H9 (cell line): ENCODE data around the gene PRKAG2. TPM values are rescaled to one million over a fixed set of nuclear protein-coding genes. Genes with fewer than 3 reads are reported as not detected.

ENCODE experiments used
- DNase-seq: peaks from one replicate; pipeline ENCODE4 v3.0.0-alpha.2; 2017
- H2AFZ ChIP-seq: one replicate; pipeline ENCODE4 v1.6.1; 2013; ENCODE audit warnings: mild to moderate bottlenecking, low read length, control low read depth, moderate library complexity
- H2AK5ac ChIP-seq: 2 replicates; pipeline ENCODE4 v1.6.1; 2013; ENCODE audit warnings: low read length, control low read depth, mixed read lengths; ENCODE audit not compliant: insufficient read length
- H2BK120ac ChIP-seq: one replicate; pipeline ENCODE4 v1.6.1; 2013; ENCODE audit warnings: low read depth, mild to moderate bottlenecking, low read length, control low read depth, inconsistent platforms; ENCODE audit not compliant: poor library complexity, severe bottlenecking
- H2BK12ac ChIP-seq: 2 replicates; pipeline ENCODE4 v1.6.1; 2013; ENCODE audit warnings: low read length, control low read depth, mixed read lengths, low read depth; ENCODE audit not compliant: insufficient read length
- H2BK15ac ChIP-seq: 2 replicates; pipeline ENCODE4 v1.6.1; 2013; ENCODE audit warnings: low read depth, low read length, control low read depth
- H2BK20ac ChIP-seq: one replicate; pipeline ENCODE4 v1.6.1; 2013; ENCODE audit warnings: low read depth, mild to moderate bottlenecking, low read length, control low read depth, inconsistent platforms; ENCODE audit not compliant: poor library complexity, severe bottlenecking
- H2BK5ac ChIP-seq: 2 replicates; pipeline ENCODE4 v1.6.1; 2013; ENCODE audit warnings: low read length, control low read depth, mixed read lengths; ENCODE audit not compliant: insufficient read length
- H3K14ac ChIP-seq: 2 replicates; pipeline ENCODE4 v1.6.1; 2013; ENCODE audit warnings: low read length, control low read depth; ENCODE audit not compliant: insufficient read depth
- H3K18ac ChIP-seq: 2 replicates; pipeline ENCODE4 v1.6.1; 2013; ENCODE audit warnings: low read depth, mild to moderate bottlenecking, mixed read lengths, low read length, control low read depth; ENCODE audit not compliant: insufficient read length
- H3K23ac ChIP-seq: 2 replicates; pipeline ENCODE4 v1.6.1; 2013; ENCODE audit warnings: low read length, control low read depth, mixed read lengths, low read depth; ENCODE audit not compliant: insufficient read length
- H3K23me2 ChIP-seq: 2 replicates; pipeline ENCODE4 v1.6.1; 2013; ENCODE audit warnings: low read depth, mild to moderate bottlenecking, mixed read lengths, low read length, control low read depth; ENCODE audit not compliant: insufficient read length, poor library complexity, severe bottlenecking
- H3K27ac ChIP-seq: 2 replicates; pipeline ENCODE4 v1.5.1; 2013; ENCODE audit warnings: low read length, control low read depth, mixed read lengths, low read depth; ENCODE audit not compliant: insufficient read length
- H3K27me3 ChIP-seq: 2 replicates; pipeline ENCODE4 v1.6.1; 2013; ENCODE audit warnings: low read length, control low read depth, inconsistent platforms; ENCODE audit not compliant: insufficient read depth
- H3K4ac ChIP-seq: 2 replicates; pipeline ENCODE4 v1.6.1; 2013; ENCODE audit warnings: low read depth, mild to moderate bottlenecking, control low read depth, inconsistent platforms, low read length, moderate library complexity
- H3K4me1 ChIP-seq: 2 replicates; pipeline ENCODE4 v1.6.1; 2013; ENCODE audit warnings: low read length, control low read depth, inconsistent platforms; ENCODE audit not compliant: insufficient read depth
- H3K4me2 ChIP-seq: 2 replicates; pipeline ENCODE4 v1.6.1; 2013; ENCODE audit warnings: low read length, control low read depth, mixed read lengths; ENCODE audit not compliant: insufficient read length, insufficient read depth
- H3K56ac ChIP-seq: 2 replicates; pipeline ENCODE4 v1.6.1; 2013; ENCODE audit warnings: low read depth, mild to moderate bottlenecking, mixed read lengths, low read length, control low read depth; ENCODE audit not compliant: insufficient read length
- H3K79me1 ChIP-seq: 2 replicates; pipeline ENCODE4 v1.6.1; 2013; ENCODE audit warnings: low read depth, mild to moderate bottlenecking, moderate library complexity, low read length, control low read depth, inconsistent platforms; ENCODE audit not compliant: insufficient read depth, poor library complexity, severe bottlenecking
- H3K79me2 ChIP-seq: 2 replicates; pipeline ENCODE4 v1.6.1; 2013; ENCODE audit warnings: low read length, control low read depth, inconsistent platforms; ENCODE audit not compliant: insufficient read depth
- H3K9ac ChIP-seq: 2 replicates; pipeline ENCODE4 v1.6.1; 2013; ENCODE audit warnings: low read length, control low read depth, mixed read lengths; ENCODE audit not compliant: insufficient read length; ENCODE audit errors: extremely low read depth
- H3K9me3 ChIP-seq: one replicate; pipeline ENCODE4 v1.6.1; 2013; ENCODE audit warnings: low read depth, low read length, inconsistent platforms; ENCODE audit not compliant: control insufficient read depth
- H3T11ph ChIP-seq: one replicate; pipeline ENCODE4 v1.6.1; 2013; ENCODE audit warnings: mild to moderate bottlenecking, low read length, control low read depth, inconsistent platforms
- H4K20me1 ChIP-seq: one replicate; pipeline ENCODE4 v1.6.1; 2013; ENCODE audit not compliant: control insufficient read depth, insufficient read length, insufficient read depth
- H4K5ac ChIP-seq: 2 replicates; pipeline ENCODE4 v1.6.1; 2013; ENCODE audit warnings: low read depth, mild to moderate bottlenecking, mixed read lengths, low read length, control low read depth; ENCODE audit not compliant: insufficient read length
- H4K8ac ChIP-seq: replicated peaks from 2 replicates; pipeline ENCODE4 v1.6.1; 2013; ENCODE audit warnings: low read length, control low read depth, mixed read lengths, low read depth; ENCODE audit not compliant: insufficient read length
- H4K91ac ChIP-seq: 2 replicates; pipeline ENCODE4 v1.6.1; 2013; ENCODE audit warnings: low read depth, mild to moderate bottlenecking, moderate library complexity, mixed read lengths, low read length, control low read depth; ENCODE audit not compliant: insufficient read length
- H3K27ac Mint-ChIP-seq, 3 experiments: 2 replicates in 2 of 3; 3 replicates in 1 of 3; pipeline ENCODE4 v1.8.0; 2020 to 2021; ENCODE audit warnings: mixed read lengths in 3 of 3, mild to moderate bottlenecking in 1 of 3, moderate library complexity in 1 of 3
- H3K27me3 Mint-ChIP-seq: 2 replicates; pipeline ENCODE4 v1.8.0; 2021; ENCODE audit warnings: low read depth, mild to moderate bottlenecking, moderate library complexity, mixed read lengths
- H3K36me3 Mint-ChIP-seq, 3 experiments: 2 replicates in 2 of 3; 3 replicates in 1 of 3; pipeline ENCODE4 v1.8.0; 2020 to 2021; ENCODE audit warnings: low read depth in 3 of 3, mixed read lengths in 3 of 3; ENCODE audit not compliant: insufficient read depth in 1 of 3
- H3K4me1 Mint-ChIP-seq, 2 experiments: 2 replicates each; pipeline ENCODE4 v1.8.0; 2020; ENCODE audit warnings: mixed read lengths in 2 of 2
- H3K4me3 Mint-ChIP-seq, 2 experiments: 2 replicates in 1 of 2; 3 replicates in 1 of 2; pipeline ENCODE4 v1.8.0; 2020 to 2021; ENCODE audit warnings: mild to moderate bottlenecking in 2 of 2, mixed read lengths in 2 of 2, moderate library complexity in 1 of 2
- H3K9me3 Mint-ChIP-seq, 2 experiments: 2 replicates in 1 of 2; 3 replicates in 1 of 2; pipeline ENCODE4 v1.8.0; 2020; ENCODE audit warnings: mild to moderate bottlenecking in 2 of 2, mixed read lengths in 2 of 2, moderate library complexity in 1 of 2
- WGBS: extraction: QIAGEN DNeasy Blood & Tissue Kit; methylation state at CpG from one replicate; pipeline ENCODE4 v1.1.7; 2013; ENCODE audit warnings: missing lambda C conversion rate, low lambda C conversion rate, mixed read lengths; ENCODE audit not compliant: insufficient read length; ENCODE audit errors: extremely low coverage; 5-methylcytosine and 5-hydroxymethylcytosine counted together
- total RNA-seq: library from RNA; stranded (reverse); gene quantifications from 2 replicates; pipeline ENCODE4 v1.2.1, GENCODE V29; 2021
- TF ChIP-seq, protein P1 (sequence below): fragments of 200-600 bp; sonication (generic); conservative IDR thresholded peaks from 3 replicates; pipeline ENCODE4 v1.8.0; 2021; ENCODE audit warnings: antibody characterized with exemption, mild to moderate bottlenecking

Gene PRKAG2
- total RNA-seq, 1 experiment from 2014 or later: 11.8 TPM

DNA sequence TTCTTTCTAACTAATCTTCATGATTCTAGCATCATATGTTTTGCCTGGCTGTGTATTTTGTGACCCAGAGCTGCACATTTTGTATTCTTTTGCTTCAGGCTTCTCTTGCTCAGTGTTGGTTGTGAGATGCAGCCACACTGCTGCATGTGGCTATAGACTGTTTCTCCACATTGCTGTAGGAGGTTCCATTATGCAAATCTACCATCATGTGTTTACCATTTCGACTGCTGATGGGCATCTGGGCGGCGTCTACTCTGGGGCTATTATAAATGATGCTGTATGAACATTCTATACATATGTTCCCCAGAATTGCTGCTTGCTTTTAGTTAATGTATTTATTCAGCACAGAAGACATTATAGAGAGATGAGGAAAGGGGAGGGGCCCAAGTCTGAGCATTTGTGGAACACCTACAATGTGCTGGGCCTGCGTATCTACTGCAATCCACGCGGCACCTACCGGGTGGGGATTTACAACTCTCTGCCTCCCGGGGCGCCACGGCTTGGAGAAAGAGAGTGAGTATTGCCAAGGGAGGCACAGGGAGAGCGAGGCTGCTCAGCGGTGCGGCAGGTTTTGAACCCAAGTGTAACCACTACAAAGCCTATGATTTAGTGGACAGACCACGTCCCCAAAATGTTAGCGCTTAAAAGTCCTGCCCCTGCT lies 172.5 kb downstream of the PRKAG2 start:
- DNase-seq: no peak
- H4K91ac ChIP-seq: no peak overlapping the region
- no peak overlapping the region for H2BK20ac ChIP-seq
- H2BK120ac ChIP-seq: no peak overlapping the region
- H2BK12ac ChIP-seq: no peak overlapping the region
- no peak overlapping the region for H2AK5ac ChIP-seq
- no peak overlapping the region for H2BK5ac ChIP-seq
- H4K8ac ChIP-seq: no peak overlapping the region
- H3K9me3 ChIP-seq: no peaks in the 10 kb centered on the region
- H3K36me3 Mint-ChIP-seq: no peaks in the 10 kb centered on the region
- H3K23ac ChIP-seq: no peak overlapping the region
- H3K27ac Mint-ChIP-seq: no peak overlapping the region
- H3K23me2 ChIP-seq: no peaks in the 10 kb centered on the region
- H4K20me1 ChIP-seq: no peaks in the 10 kb centered on the region
- no peak overlapping the region; the same call in 1 of the 2 replicates for H3K14ac ChIP-seq
- H3K9me3 Mint-ChIP-seq: no peaks in the 10 kb centered on the region; a peak in 1 of 5 replicates
- H3K4me2 ChIP-seq: no peak overlapping the region
- no peak overlapping the region for H3K27ac ChIP-seq
- H3K27me3 ChIP-seq: peaks cover 2% of the 10 kb centered on the region; the same call in 1 of the 2 replicates
- no peaks in the 10 kb centered on the region for H3K79me2 ChIP-seq
- H3K4me1 Mint-ChIP-seq: peaks cover 8% of the 10 kb centered on the region in 2 experiments
- H3K18ac ChIP-seq: no peak overlapping the region
- peaks cover 35% of the 10 kb centered on the region for H3K27me3 Mint-ChIP-seq
- no peak overlapping the region for H2BK15ac ChIP-seq
- H3K79me1 ChIP-seq: no peaks in the 10 kb centered on the region
- H2AFZ ChIP-seq: no peak overlapping the region
- TF ChIP-seq, protein P1, sequence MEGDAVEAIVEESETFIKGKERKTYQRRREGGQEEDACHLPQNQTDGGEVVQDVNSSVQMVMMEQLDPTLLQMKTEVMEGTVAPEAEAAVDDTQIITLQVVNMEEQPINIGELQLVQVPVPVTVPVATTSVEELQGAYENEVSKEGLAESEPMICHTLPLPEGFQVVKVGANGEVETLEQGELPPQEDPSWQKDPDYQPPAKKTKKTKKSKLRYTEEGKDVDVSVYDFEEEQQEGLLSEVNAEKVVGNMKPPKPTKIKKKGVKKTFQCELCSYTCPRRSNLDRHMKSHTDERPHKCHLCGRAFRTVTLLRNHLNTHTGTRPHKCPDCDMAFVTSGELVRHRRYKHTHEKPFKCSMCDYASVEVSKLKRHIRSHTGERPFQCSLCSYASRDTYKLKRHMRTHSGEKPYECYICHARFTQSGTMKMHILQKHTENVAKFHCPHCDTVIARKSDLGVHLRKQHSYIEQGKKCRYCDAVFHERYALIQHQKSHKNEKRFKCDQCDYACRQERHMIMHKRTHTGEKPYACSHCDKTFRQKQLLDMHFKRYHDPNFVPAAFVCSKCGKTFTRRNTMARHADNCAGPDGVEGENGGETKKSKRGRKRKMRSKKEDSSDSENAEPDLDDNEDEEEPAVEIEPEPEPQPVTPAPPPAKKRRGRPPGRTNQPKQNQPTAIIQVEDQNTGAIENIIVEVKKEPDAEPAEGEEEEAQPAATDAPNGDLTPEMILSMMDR: no peak
- H3K4me3 Mint-ChIP-seq: no peak overlapping the region
- H3K56ac ChIP-seq: no peak overlapping the region
- H3K9ac ChIP-seq: no peak overlapping the region
- no peak overlapping the region for H4K5ac ChIP-seq
- no peaks in the 10 kb centered on the region for H3K4me1 ChIP-seq
- WGBS: no CpG with 5 or more reads among the region's 15 CpGs
- no peak overlapping the region for H3K4ac ChIP-seq
- no peak overlapping the region for H3T11ph ChIP-seq
